Measurements from ENCODE around the gene SPSB4. TPM values are rescaled to one million over a fixed set of nuclear protein-coding genes. Genes with fewer than 3 reads are reported as not detected.
A peak's percentile ranks its signal among the peaks of the same experiment; 100 is the strongest.

Gene SPSB4
- total and polyA plus RNA-seq, 2 of the 8 experiments (the other 6 are each of a cell fraction or from before 2014, with no cell fraction given): 15.1 to 17.2 TPM

DNA sequence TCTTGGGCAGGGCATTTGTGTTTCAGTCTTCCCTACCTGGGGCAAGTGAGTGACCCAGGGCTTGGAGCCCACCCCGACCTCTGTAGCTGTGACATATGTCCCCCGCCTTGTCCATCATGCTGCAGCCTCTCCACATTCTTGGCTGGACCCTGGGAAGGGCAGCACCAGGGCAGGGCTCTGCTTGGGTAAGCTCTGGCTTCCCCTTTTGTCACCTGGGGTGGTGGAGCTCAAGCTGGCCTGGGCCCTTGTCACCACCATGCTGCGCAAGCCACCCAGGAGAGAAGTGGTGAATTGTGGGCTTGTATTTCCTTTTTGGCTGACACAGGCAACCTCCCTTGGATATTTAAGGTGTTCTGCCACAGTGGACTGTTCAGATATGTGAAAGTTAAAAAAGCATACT, 29.3 kb downstream of the SPSB4 start:
- H4K5ac ChIP-seq (ENCODE audit: insufficient read length, low read depth, low read length): no peak overlapping the region
- H2BK15ac ChIP-seq (ENCODE audit: low read length): 0 out of 2 replicates have a peak overlapping the region, but pooled peaks have one; percentile 26
- H3K4me2 ChIP-seq (ENCODE audit: insufficient read depth in 1 of 2, low read depth in 2 of 2, low read length in 2 of 2): no peak overlapping the region; a peak in 1 of 4 replicates
- CTCF ChIA-PET (ENCODE audit: partially characterized antibody): interaction anchor here (0.6 to 29.1 kb wide), 5 partner anchors 13 to 133 kb away, joined by 3 to 333 read pairs (median 5); partner anchors contain the start of gene SPSB4
- no peak overlapping the region for H3K56ac ChIP-seq (replicated peaks; ENCODE audit: insufficient read length, low read depth, low read length)
- H2AK5ac ChIP-seq (ENCODE audit: low read depth, low read length): no peak overlapping the region; the same call in 1 of the 2 replicates
- no peak overlapping the region for H3K14ac ChIP-seq (ENCODE audit: insufficient read length)
- no peak overlapping the region for H3K23ac ChIP-seq (ENCODE audit: insufficient read length)
- peaks cover 0 to 23% of the 10 kb centered on the region in 2 experiments; a peak in 1 of 4 replicates for H3K79me2 ChIP-seq (ENCODE audit: control insufficient read depth in 1 of 2, insufficient read depth in 2 of 2, low read length in 2 of 2)
- H3K4ac ChIP-seq (replicated peaks; ENCODE audit: insufficient read length, low read depth, low read length): no peak overlapping the region
- H4K91ac ChIP-seq (replicated peaks; ENCODE audit: insufficient read length, low read length): peak overlapping the region; percentile 31
- H2BK20ac ChIP-seq (ENCODE audit: low read length): 0 out of 2 replicates have a peak overlapping the region, but pooled peaks have one; percentile 54
- H2BK120ac ChIP-seq (replicated peaks; ENCODE audit: low read depth, low read length): no peak overlapping the region
- H2AFZ ChIP-seq (ENCODE audit: low read length): no peak overlapping the region
- H3K79me1 ChIP-seq (ENCODE audit: low read depth, low read length): peaks cover 18% of the 10 kb centered on the region; the same call in 1 of the 2 replicates
- H3K27ac ChIP-seq (ENCODE audit: low read depth, low read length): no peak overlapping the region
- no peak for TF ChIP-seq HDAC6 (IDR thresholded peaks at IDR 0.05; ENCODE audit: low read depth, low read length)
- TF ChIP-seq CHD1 (IDR thresholded peaks at IDR 0.05; ENCODE audit: low read depth, low read length): no peak
- peak overlapping the region; percentile 21; the same call in 1 of the 2 replicates for H3K18ac ChIP-seq (ENCODE audit: extremely low read depth, low read length)
- no peak overlapping the region for H4K8ac ChIP-seq (ENCODE audit: extremely low read depth, insufficient read depth, low read length)
- H4K20me1 ChIP-seq (replicated peaks in 1 of 2; ENCODE audit: control insufficient read depth in 1 of 2, insufficient read depth in 2 of 2, low read length in 2 of 2): no peaks in the 10 kb centered on the region
- H2BK5ac ChIP-seq (ENCODE audit: low read depth, low read length): peak overlapping the region; percentile 67
- DNase-seq (ENCODE audit: low read depth in 1 of 2, low spot score in 2 of 2) (no peak), FAIRE-seq (no peak)
- no peaks in the 10 kb centered on the region; a peak in 1 of 7 replicates for H3K27me3 ChIP-seq (replicated peaks in 1 of 4; ENCODE audit: control insufficient read depth in 3 of 4, extremely low read depth in 1 of 4, insufficient read depth in 3 of 4, low read length in 3 of 4)
- no peaks in the 10 kb centered on the region for H3K23me2 ChIP-seq (ENCODE audit: low read depth, low read length)
- no peaks in the 10 kb centered on the region for H3K9me3 ChIP-seq (ENCODE audit: insufficient read depth in 2 of 2, low read depth in 1 of 2, low read length in 1 of 2)
- H2BK12ac ChIP-seq (ENCODE audit: low read depth, low read length): peak overlapping the region; percentile 78; the same call in 1 of the 2 replicates
- 94% methylated on average over 3 of the region's 3 CpGs; no CpG with 5 or more reads in 1 of the 2 experiments for WGBS, 2 experiments (ENCODE audit: extremely low coverage in 1 of 2, insufficient coverage in 1 of 2, insufficient read length in 1 of 2, insufficient replicate concordance in 2 of 2, low coverage in 1 of 2, low lambda C conversion rate in 2 of 2, missing lambda C conversion rate in 1 of 2)
- H3K36me3 ChIP-seq (ENCODE audit: control insufficient read depth in 2 of 4, insufficient read depth in 4 of 4, low read length in 3 of 4): no peaks in the 10 kb centered on the region
- peaks cover 33 to 61% (median 43%) of the 10 kb centered on the region in 4 experiments for H3K4me1 ChIP-seq (replicated peaks in 1 of 4; ENCODE audit: control insufficient read depth in 3 of 4, insufficient read depth in 4 of 4, low read length in 3 of 4)
- no peak overlapping the region for H3K9ac ChIP-seq (replicated peaks in 1 of 4; ENCODE audit: extremely low read depth in 1 of 4, low read depth in 3 of 4, low read length in 3 of 4)
- POLR2A ChIA-PET (ENCODE audit: partially characterized antibody): interaction anchor here (1.5 to 2.2 kb wide), 3 partner anchors 10 to 12 kb away, joined by 5 to 17 read pairs (median 6); no protein-coding TSS in a partner anchor
- no peak overlapping the region for H3K4me3 ChIP-seq (ENCODE audit: extremely low read depth in 1 of 4, insufficient read depth in 2 of 4, low read depth in 3 of 4, low read length in 4 of 4)

Data from H1 (cell line).